ENCODE results near the gene PDE4C. TPM values are rescaled to one million over a fixed set of nuclear protein-coding genes. Genes with fewer than 3 reads are reported as not detected.

The PDE4C gene
- total RNA-seq, 1 experiment from 2014 or later: 0.36 TPM

GRCh38 chr19:18183529-18183928, 42.7 kb downstream of the PDE4C start:
- CTCF ChIA-PET: interaction anchor here (1.0 to 1.1 kb wide), 3 partner anchors 25 to 96 kb away, joined by 3 to 4 read pairs (median 3); no protein-coding TSS in a partner anchor
- intact Hi-C loops (cut with micrococcal nuclease; ENCODE audit: unreplicated experiment): no loop called here
- Histone ChIP-seq H3K27me3 (replicated peaks; ENCODE audit: control insufficient read depth, insufficient read depth, low read length) (no peaks in the 10 kb centered on the region), H3K9me3 (no peaks in the 10 kb centered on the region), H3K4me3 (ENCODE audit: low read depth, low read length) (no peak overlapping the region), H3K4me1 (no peaks in the 10 kb centered on the region), H3K36me3 (ENCODE audit: control insufficient read depth, insufficient read depth, low read length) (no peaks in the 10 kb centered on the region)
- H3K4me3 Mint-ChIP-seq (ENCODE audit: unreplicated experiment): no peak overlapping the region
- no peaks in the 10 kb centered on the region for H3K36me3 Mint-ChIP-seq (ENCODE audit: insufficient read depth, unreplicated experiment)
- no peaks in the 10 kb centered on the region for H3K4me1 Mint-ChIP-seq (ENCODE audit: low read depth, unreplicated experiment)
- H3K9me3 Mint-ChIP-seq (ENCODE audit: unreplicated experiment): no peaks in the 10 kb centered on the region
- POLR2A ChIA-PET: interaction anchor here (0.7 to 1.5 kb wide), 3 partner anchors 9 to 41 kb away, joined by 4 to 7 read pairs (median 5); partner anchors contain the start of gene MPV17L2
- no TSS peak for BruUV-seq (replicated peaks)
- no peak overlapping the region for H3K27ac Mint-ChIP-seq (ENCODE audit: unreplicated experiment)
- TF ChIP-seq CTCF (IDR thresholded peaks at IDR 0.05; ENCODE audit: insufficient read depth in 1 of 2, low read depth in 1 of 2, low read length in 1 of 2, severe bottlenecking in 1 of 2, unreplicated experiment in 1 of 2): no peak
- DNase-seq: no peak
- H3K27me3 Mint-ChIP-seq (ENCODE audit: insufficient read depth, unreplicated experiment): no peaks in the 10 kb centered on the region

- no peaks in the 10 kb centered on the region; the same call in 1 of the 2 replicates for H3K36me3 ChIP-seq (ENCODE audit: control insufficient read depth, insufficient read depth, low read length)
- no peaks in the 10 kb centered on the region for H3K4me1 Mint-ChIP-seq (ENCODE audit: low read depth, unreplicated experiment)
- H3K27ac Mint-ChIP-seq (ENCODE audit: unreplicated experiment): no peak overlapping the region
- no peak for DNase-seq
- POLR2A ChIA-PET: no interaction called here
- 0 out of 2 replicates have a peak, but pooled peaks cover 3% of the 10 kb centered on the region for H3K4me1 ChIP-seq
- no peak overlapping the region for H3K4me3 Mint-ChIP-seq (ENCODE audit: unreplicated experiment)
- H3K27me3 ChIP-seq (replicated peaks; ENCODE audit: control insufficient read depth, insufficient read depth, low read length): no peaks in the 10 kb centered on the region
- CTCF ChIA-PET: no interaction called here
- H3K36me3 Mint-ChIP-seq (ENCODE audit: insufficient read depth, unreplicated experiment): no peaks in the 10 kb centered on the region
- H3K4me3 ChIP-seq (ENCODE audit: low read depth, low read length): no peak overlapping the region
- no peaks in the 10 kb centered on the region for H3K27me3 Mint-ChIP-seq (ENCODE audit: insufficient read depth, unreplicated experiment)
- intact Hi-C loops (cut with micrococcal nuclease; ENCODE audit: unreplicated experiment): no loop called here
- H3K9me3 Mint-ChIP-seq (ENCODE audit: unreplicated experiment): no peaks in the 10 kb centered on the region
- no peaks in the 10 kb centered on the region for H3K9me3 ChIP-seq
- no peak for TF ChIP-seq CTCF (IDR thresholded peaks at IDR 0.05; ENCODE audit: insufficient read depth in 1 of 2, low read depth in 1 of 2, low read length in 1 of 2, severe bottlenecking in 1 of 2, unreplicated experiment in 1 of 2)
- BruUV-seq (replicated peaks): no TSS peak
Observed at GRCh38 chr19:18179957-18180356, 46.3 kb downstream of the PDE4C start.

GRCh38 chr19:18176367-18177310, 49.6 kb downstream of the PDE4C start:
- 0 out of 2 replicates have a peak, but pooled peaks cover 4% of the 10 kb centered on the region for H3K4me1 ChIP-seq
- no TSS peak for BruUV-seq (replicated peaks)
- H3K36me3 Mint-ChIP-seq (ENCODE audit: insufficient read depth, unreplicated experiment): peaks cover 5% of the 10 kb centered on the region
- H3K9me3 ChIP-seq: no peaks in the 10 kb centered on the region
- no peaks in the 10 kb centered on the region for H3K27me3 ChIP-seq (replicated peaks; ENCODE audit: control insufficient read depth, insufficient read depth, low read length)
- TF ChIP-seq CTCF (IDR thresholded peaks at IDR 0.05; ENCODE audit: insufficient read depth in 1 of 2, low read depth in 1 of 2, low read length in 1 of 2, severe bottlenecking in 1 of 2, unreplicated experiment in 1 of 2): no peak
- intact Hi-C loops (cut with micrococcal nuclease; ENCODE audit: unreplicated experiment): no loop called here
- ChIA-PET CTCF (interaction anchor here (0.6 to 1.4 kb wide), 3 partner anchors 63 to 392 kb away, joined by 3 to 9 read pairs (median 4); no protein-coding TSS in a partner anchor), POLR2A (no interaction called here)
- no peak overlapping the region for H3K4me3 ChIP-seq (ENCODE audit: low read depth, low read length)
- no peaks in the 10 kb centered on the region for H3K4me1 Mint-ChIP-seq (ENCODE audit: low read depth, unreplicated experiment)
- no peaks in the 10 kb centered on the region; the same call in 1 of the 2 replicates for H3K36me3 ChIP-seq (ENCODE audit: control insufficient read depth, insufficient read depth, low read length)
- no peaks in the 10 kb centered on the region for H3K27me3 Mint-ChIP-seq (ENCODE audit: insufficient read depth, unreplicated experiment)
- H3K27ac Mint-ChIP-seq (ENCODE audit: unreplicated experiment): no peak overlapping the region
- H3K4me3 Mint-ChIP-seq (ENCODE audit: unreplicated experiment): no peak overlapping the region
- H3K9me3 Mint-ChIP-seq (ENCODE audit: unreplicated experiment): no peaks in the 10 kb centered on the region
- no peak for DNase-seq
